HepG2 (cell line): ENCODE results near the gene DYSF. TPM values are rescaled to one million over a fixed set of nuclear protein-coding genes. Genes with fewer than 3 reads are reported as not detected.
A peak's percentile ranks its signal among the peaks of the same experiment; 100 is the strongest.

ENCODE experiments used
- ATF4 ChIP-seq, 2 experiments: fragments of 450-650 bp in 1 of 2; sonication (generic) in 1 of 2; formaldehyde crosslinking; IDR thresholded peaks; 2 replicates each; pipeline versions ENCODE4 v1.5.0 to v1.8.0; 2020 to 2022; ENCODE audit warnings: mild to moderate bottlenecking in 1 of 2, missing genetic modification reagents in 1 of 2
- CEBPB ChIP-seq: IDR thresholded peaks from 2 replicates; pipeline ENCODE4 v1.6.1; 2011; ENCODE audit warnings: low read depth, low read length, improper control_type of control experiment, borderline replicate concordance
- CREB3 ChIP-seq: sonication (generic); formaldehyde crosslinking; IDR thresholded peaks from 2 replicates; pipeline ENCODE4 v1.5.0; 2020; ENCODE audit warnings: missing genetic modification reagents
- CTCF ChIP-seq: sonication (generic); formaldehyde crosslinking; IDR thresholded peaks from 2 replicates; pipeline ENCODE4 v1.5.0; 2020; ENCODE audit warnings: mild to moderate bottlenecking, missing genetic modification reagents, moderate library complexity
- FOXK1 ChIP-seq: sonication (generic); formaldehyde crosslinking; IDR thresholded peaks from 2 replicates; pipeline ENCODE4 v1.4.0; 2020; ENCODE audit warnings: low read depth, missing genetic modification reagents, borderline replicate concordance
- GABPB1 ChIP-seq: IDR thresholded peaks from 2 replicates; pipeline ENCODE4 v1.6.1; 2016; ENCODE audit warnings: mild to moderate bottlenecking, missing genetic modification reagents, moderate library complexity, missing compliant biosample characterization
- HCFC1 ChIP-seq: fragments of 150-350 bp; IDR thresholded peaks from 2 replicates; pipeline ENCODE4 v1.6.1; 2014; ENCODE audit warnings: low read depth, low read length
- HOMEZ ChIP-seq: IDR thresholded peaks from 2 replicates; pipeline ENCODE4 v1.6.1; 2016; ENCODE audit warnings: low read depth
- IKZF1 ChIP-seq: fragments of 450-650 bp; IDR thresholded peaks from 2 replicates; pipeline ENCODE4 v1.7.1; 2016
- MAZ ChIP-seq, 2 experiments: sonication (generic) in 1 of 2; formaldehyde crosslinking in 1 of 2; IDR thresholded peaks; 2 replicates each; pipeline versions ENCODE4 v1.5.0 to v1.6.1; 2012 to 2020; ENCODE audit warnings: low read depth in 2 of 2, mild to moderate bottlenecking in 2 of 2, borderline replicate concordance in 1 of 2, improper control_type of control experiment in 1 of 2, low read length in 1 of 2, missing genetic modification reagents in 1 of 2, moderate library complexity in 1 of 2
- NFYB ChIP-seq: sonication (generic); formaldehyde crosslinking; IDR thresholded peaks from 2 replicates; pipeline ENCODE4 v1.4.0; 2020; ENCODE audit warnings: missing genetic modification reagents
- SRSF4 ChIP-seq: fragments of 200-400 bp; formaldehyde crosslinking; IDR thresholded peaks from one replicate; pipeline ENCODE4 v1.6.1; 2018; ENCODE audit warnings: mild to moderate bottlenecking, low read depth, low read length, moderate library complexity; ENCODE audit not compliant: poor library complexity, severe bottlenecking
- TBX2 ChIP-seq: sonication (generic); formaldehyde crosslinking; IDR thresholded peaks from 2 replicates; pipeline ENCODE4 v1.5.0; 2020; ENCODE audit warnings: missing genetic modification reagents, mild to moderate bottlenecking, borderline replicate concordance
- TOPORS ChIP-seq: sonication (generic); formaldehyde crosslinking; IDR thresholded peaks from 2 replicates; pipeline ENCODE4 v1.8.0; 2023; ENCODE audit warnings: mild to moderate bottlenecking, missing genetic modification reagents
- ZBTB33 ChIP-seq: sonication (generic); formaldehyde crosslinking; IDR thresholded peaks from 2 replicates; pipeline ENCODE4 v1.4.0; 2020; ENCODE audit warnings: missing genetic modification reagents
- ZBTB7A ChIP-seq: sonication (generic); formaldehyde crosslinking; IDR thresholded peaks from 2 replicates; pipeline ENCODE4 v1.8.0; 2022; ENCODE audit warnings: mild to moderate bottlenecking, missing genetic modification reagents
- ZMAT3 ChIP-seq: sonication (generic); formaldehyde crosslinking; conservative IDR thresholded peaks from 2 replicates; pipeline ENCODE4 v1.7.0; 2021; ENCODE audit warnings: missing genetic modification reagents
- ZNF3 ChIP-seq: IDR thresholded peaks from 2 replicates; pipeline ENCODE4 v1.7.0; 2017; ENCODE audit warnings: inconsistent platforms
- ZNF839 ChIP-seq: sonication (generic); formaldehyde crosslinking; IDR thresholded peaks from 2 replicates; pipeline ENCODE4 v1.4.0; 2020; ENCODE audit warnings: missing genetic modification reagents, mild to moderate bottlenecking, borderline replicate concordance
- polyA plus RNA-seq, 8 experiments: library from polyadenylated mRNA; depleted of rRNA in 3 of 8; stranded (reverse) in 7 of 8; unstranded in 1 of 8; fragments of >200 nt; fragmentation: Illumina TruSeq in 4 of 8; extraction: Trizol in 4 of 8; gene quantifications; 2 replicates each; pipeline versions ENCODE4 v1.2.1 to v1.2.3, GENCODE V29; 2011 to 2016; ENCODE audit warnings: low read depth in 4 of 8, missing spikeins in 1 of 8, mixed read lengths in 1 of 8; ENCODE audit not compliant: insufficient read depth in 1 of 8
- total RNA-seq, 5 experiments: library from RNA; depleted of rRNA; stranded (reverse); fragments of >200 nt; fragmentation: Illumina TruSeq; extraction: Trizol; gene quantifications; 2 replicates each; pipeline ENCODE4 v1.2.3, GENCODE V29; 2016; ENCODE audit warnings: low read depth in 1 of 5

The DYSF gene
- total and polyA plus RNA-seq, 2 of the 13 experiments (the other 11 are each of a cell fraction or from before 2014, with no cell fraction given): 0.15 to 2.4 TPM

- TF ChIP-seq ATF4 (CRISPR knock-in tag; IDR thresholded peaks at IDR 0.05) (no peak), GABPB1 (CRISPR knock-in tag) (peak; percentile 42; the same call in 1 of the 2 replicates), ZBTB33 (no peak), HCFC1 (no peak), ZBTB7A (CRISPR knock-in tag) (0 out of 2 replicates have a peak, but pooled peaks have one; percentile 20), TBX2 (CRISPR knock-in tag) (no peak), CEBPB (no peak), ZNF3 (CRISPR knock-in tag) (no peak), IKZF1 (no peak), SRSF4 (no peak), ZNF839 (CRISPR knock-in tag) (no peak), TOPORS (CRISPR knock-in tag) (no peak), HOMEZ (CRISPR knock-in tag) (no peak), ZMAT3 (CRISPR knock-in tag) (no peak), CTCF (CRISPR knock-in tag) (no peak), FOXK1 (CRISPR knock-in tag) (no peak), NFYB (CRISPR knock-in tag) (no peak), CREB3 (CRISPR knock-in tag) (no peak), MAZ (IDR thresholded peaks at IDR 0.05; ENCODE audit: borderline replicate concordance, low read depth, low read length) (no peak), MAZ (CRISPR knock-in tag; IDR thresholded peaks at IDR 0.05; ENCODE audit: low read depth) (0 out of 2 replicates have a peak, but pooled peaks have one; percentile 46)
Observed at GRCh38 chr2:71614976-71615766, 161.8 kb downstream of the DYSF start (continued).
